Ishikawa (cell line): ENCODE measurements around the gene OPCML.

Experiments
- CEBPB ChIP-seq: IDR thresholded peaks from 2 replicates; pipeline ENCODE4 v1.6.1; 2012
- CREB1 ChIP-seq: IDR thresholded peaks from 2 replicates; pipeline ENCODE4 v1.6.1; 2012; ENCODE audit warnings: low read depth
- EGR1 ChIP-seq: IDR thresholded peaks from 2 replicates; pipeline ENCODE4 v1.6.1; 2012
- EP300 ChIP-seq: IDR thresholded peaks from 2 replicates; pipeline ENCODE4 v1.6.1; 2012; ENCODE audit warnings: borderline replicate concordance
- FOXM1 ChIP-seq: IDR thresholded peaks from 2 replicates; pipeline ENCODE4 v1.6.1; 2012; ENCODE audit warnings: low read depth, borderline replicate concordance
- NFIC ChIP-seq: IDR thresholded peaks from 2 replicates; pipeline ENCODE4 v1.6.1; 2012
- RAD21 ChIP-seq: IDR thresholded peaks from 2 replicates; pipeline ENCODE4 v1.6.1; 2012; ENCODE audit warnings: low read depth
- REST ChIP-seq: IDR thresholded peaks from 2 replicates; pipeline ENCODE4 v1.6.1; 2012; ENCODE audit warnings: low read depth, mild to moderate bottlenecking
- TAF1 ChIP-seq: IDR thresholded peaks from 2 replicates; pipeline ENCODE4 v1.6.1; 2012; ENCODE audit warnings: low read depth, mild to moderate bottlenecking
- TCF12 ChIP-seq: IDR thresholded peaks from 2 replicates; pipeline ENCODE4 v1.6.1; 2012; ENCODE audit warnings: low read depth
- TEAD4 ChIP-seq: IDR thresholded peaks from 2 replicates; pipeline ENCODE4 v1.6.1; 2012
- YY1 ChIP-seq: IDR thresholded peaks from 2 replicates; pipeline ENCODE4 v1.6.1; 2012; ENCODE audit warnings: low read depth
- ZBTB7A ChIP-seq: IDR thresholded peaks from 2 replicates; pipeline ENCODE4 v1.6.1; 2012; ENCODE audit warnings: low read depth
- TF ChIP-seq, protein P1 (sequence below): IDR thresholded peaks from 2 replicates; pipeline ENCODE4 v1.6.1; 2012
- TF ChIP-seq, protein P2 (sequence below): IDR thresholded peaks from 2 replicates; pipeline ENCODE4 v1.6.1; 2012

The OPCML gene

DNA sequence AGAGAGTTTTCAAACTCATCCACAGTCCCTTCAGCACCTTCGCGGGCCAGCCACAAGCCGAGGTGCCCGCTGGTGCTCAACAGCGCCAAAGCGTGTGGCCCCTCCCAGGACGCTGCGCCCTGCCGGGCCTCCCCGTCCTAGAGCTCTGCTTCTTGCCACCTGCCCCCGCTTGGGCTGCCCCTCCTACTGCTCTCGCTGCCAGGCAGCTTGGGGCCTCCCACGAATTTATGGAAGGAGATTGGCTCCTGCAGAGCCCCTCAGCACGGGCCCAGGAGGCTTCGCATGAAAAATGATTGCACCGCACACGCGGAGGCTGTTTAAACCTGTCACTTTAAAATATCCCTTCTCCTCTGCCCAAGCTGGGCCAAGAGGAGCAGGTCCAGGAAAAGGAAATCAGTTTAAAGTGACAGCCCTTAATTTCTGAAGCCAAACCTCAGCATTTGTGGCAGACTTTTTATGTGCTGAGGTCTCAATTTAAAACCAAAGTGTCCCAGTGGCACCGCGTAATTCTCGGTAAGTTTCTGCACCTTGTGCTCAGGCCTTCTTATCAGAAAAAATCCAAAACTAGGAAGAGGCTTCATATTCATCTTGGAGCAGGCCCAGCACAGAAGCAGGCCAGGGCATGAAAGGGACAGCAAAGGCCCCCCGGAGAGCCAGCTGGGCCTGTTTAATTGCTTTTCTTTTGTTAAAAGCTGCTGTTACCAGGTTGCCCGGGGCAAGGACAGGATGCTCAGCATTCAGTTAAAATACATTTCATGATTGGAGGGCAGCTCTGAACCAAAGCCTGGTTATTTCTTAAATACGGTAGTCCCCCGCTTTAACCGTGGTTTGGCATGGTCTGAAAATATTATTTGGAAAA lies 303.6 kb downstream of the OPCML start:
- TF ChIP-seq TEAD4, result no peak
- no peak for TF ChIP-seq EGR1
- TF ChIP-seq NFIC, result no peak
- TF ChIP-seq EP300, result no peak
- TF ChIP-seq, protein P1, sequence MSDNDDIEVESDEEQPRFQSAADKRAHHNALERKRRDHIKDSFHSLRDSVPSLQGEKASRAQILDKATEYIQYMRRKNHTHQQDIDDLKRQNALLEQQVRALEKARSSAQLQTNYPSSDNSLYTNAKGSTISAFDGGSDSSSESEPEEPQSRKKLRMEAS, result no peak
- TF ChIP-seq, protein P2, sequence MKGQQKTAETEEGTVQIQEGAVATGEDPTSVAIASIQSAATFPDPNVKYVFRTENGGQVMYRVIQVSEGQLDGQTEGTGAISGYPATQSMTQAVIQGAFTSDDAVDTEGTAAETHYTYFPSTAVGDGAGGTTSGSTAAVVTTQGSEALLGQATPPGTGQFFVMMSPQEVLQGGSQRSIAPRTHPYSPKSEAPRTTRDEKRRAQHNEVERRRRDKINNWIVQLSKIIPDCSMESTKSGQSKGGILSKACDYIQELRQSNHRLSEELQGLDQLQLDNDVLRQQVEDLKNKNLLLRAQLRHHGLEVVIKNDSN, result no peak
- TF ChIP-seq FOXM1, result no peak
- no peak for TF ChIP-seq YY1
- no peak for TF ChIP-seq REST
- no peak for TF ChIP-seq RAD21
- TF ChIP-seq TCF12, result no peak
- no peak for TF ChIP-seq TAF1

DNA sequence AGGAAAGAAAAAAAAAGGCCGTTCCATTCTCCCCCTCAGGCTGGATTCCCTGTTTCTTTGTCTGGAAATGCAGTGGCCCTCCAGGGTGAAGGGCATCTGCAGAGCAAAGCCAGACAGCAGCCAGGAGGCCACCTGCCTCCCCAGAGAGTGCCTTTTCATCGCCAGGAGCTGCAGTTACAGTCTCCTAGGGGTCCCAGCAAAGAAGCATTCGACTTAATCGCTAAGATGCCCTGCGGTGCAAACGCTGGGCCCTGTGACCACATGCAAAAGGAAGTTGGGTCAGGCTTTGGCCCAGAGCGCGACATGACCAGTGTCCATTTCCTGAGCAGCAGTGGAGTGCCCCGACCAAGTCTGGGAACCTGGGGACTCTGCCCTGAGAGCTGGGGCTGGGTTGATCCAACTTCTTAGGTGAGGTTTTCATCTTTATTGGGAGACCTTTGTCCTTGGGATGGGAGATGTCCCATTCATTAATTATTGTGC lies 304.6 kb downstream of the OPCML start:
- TF ChIP-seq EGR1 (no peak), ZBTB7A (no peak), EP300 (no peak), CREB1 (no peak), RAD21 (no peak)

DNA sequence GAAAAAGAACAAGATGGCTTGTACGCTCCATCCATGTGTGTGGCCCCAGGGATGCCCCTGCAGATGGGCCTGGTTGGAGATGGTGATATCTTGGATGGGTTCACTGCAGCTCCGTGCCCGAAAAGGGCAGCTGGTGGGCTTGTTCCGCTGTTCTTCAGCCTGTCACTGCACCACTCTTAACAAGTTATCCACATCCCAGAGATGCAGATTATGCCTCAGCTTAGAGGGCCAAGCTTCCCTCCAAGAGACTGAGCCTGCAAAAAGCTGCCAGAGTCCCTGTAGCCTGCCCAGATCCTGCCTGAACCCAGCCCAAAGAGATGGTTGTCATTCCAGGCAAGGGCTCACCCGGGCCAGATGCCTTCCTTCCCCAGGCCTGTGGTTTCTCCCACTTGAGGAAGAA lies 308.0 kb downstream of the OPCML start:
- TF ChIP-seq TAF1 (no peak), RAD21 (no peak), TCF12 (no peak)

GRCh38 chr11:133222425-133223330 lies 309.6 kb downstream of the OPCML start:
- no peak for TF ChIP-seq ZBTB7A
- TF ChIP-seq CEBPB, result no peak
- no peak for TF ChIP-seq FOXM1
- TF ChIP-seq TEAD4, result no peak
- no peak for TF ChIP-seq TAF1
- no peak for TF ChIP-seq TCF12
- TF ChIP-seq EP300, result no peak
- TF ChIP-seq CREB1, result no peak
- TF ChIP-seq RAD21, result no peak
- TF ChIP-seq, protein P1, result no peak
- TF ChIP-seq NFIC, result no peak
- no peak for TF ChIP-seq REST
- TF ChIP-seq YY1, result no peak
- TF ChIP-seq, protein P2, result no peak
- no peak for TF ChIP-seq EGR1

DNA sequence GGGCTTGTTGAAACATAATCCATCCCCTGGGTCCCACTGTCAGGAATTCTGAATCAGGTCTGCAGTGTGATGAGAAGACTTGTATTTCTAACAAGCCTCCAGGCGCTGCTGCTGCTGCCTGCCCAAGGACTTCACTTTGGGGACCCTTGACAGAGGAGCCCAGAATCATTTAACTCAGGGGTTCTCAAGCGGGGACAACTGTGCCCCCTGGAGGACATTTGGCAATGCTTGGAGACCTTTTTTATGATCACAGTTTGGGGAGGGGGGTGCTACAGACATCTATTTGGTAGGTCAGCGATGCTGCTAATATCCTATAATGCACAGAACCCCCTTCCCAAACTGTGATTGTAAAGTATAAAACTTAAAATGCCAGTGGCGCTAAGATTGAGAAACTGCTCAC lies 312.8 kb downstream of the OPCML start:
- TF ChIP-seq YY1, result no peak
- TF ChIP-seq TCF12, result no peak
- no peak for TF ChIP-seq CEBPB
- TF ChIP-seq REST, result no peak
- TF ChIP-seq, protein P1, result no peak
- TF ChIP-seq TEAD4, result no peak
- no peak for TF ChIP-seq CREB1
- TF ChIP-seq EGR1, result no peak
- no peak for TF ChIP-seq FOXM1
- no peak for TF ChIP-seq NFIC
- TF ChIP-seq ZBTB7A, result no peak
